ENCODE data around the gene TBC1D19. TPM values are rescaled to one million over a fixed set of nuclear protein-coding genes. Genes with fewer than 3 reads are reported as not detected.

The TBC1D19 gene
- total and polyA plus RNA-seq, 9 of the 15 experiments (the other 6 are each of a cell fraction or from before 2014, with no cell fraction given): 0.73 to 5.6 (median 3.7) TPM

GRCh38 chr4:26583865-26584652, at the start of gene TBC1D19 (continued):
- TF ChIP-seq ADNP (tag; IDR thresholded peaks at IDR 0.05) (no peak), CC2D1A (IDR thresholded peaks at IDR 0.05) (peak; percentile 59; the same call in 1 of the 2 replicates), OTX1 (CRISPR knock-in tag; IDR thresholded peaks at IDR 0.05) (peak; percentile 52; the same call in 1 of the 2 replicates), NCOA6 (IDR thresholded peaks at IDR 0.05) (no peak), PCBP2 (IDR thresholded peaks at IDR 0.05; ENCODE audit: low read depth, low read length, poor library complexity, severe bottlenecking) (no peak), ZNF780A (CRISPR knock-in tag; IDR thresholded peaks at IDR 0.05) (no peak), SMAD3 (CRISPR knock-in tag; conservative IDR thresholded peaks at IDR 0.05) (0 out of 2 replicates have a peak, but pooled peaks have one; percentile 33), ETV1 (tag; conservative IDR thresholded peaks at IDR 0.05; ENCODE audit: low read depth) (no peak), HDAC8 (tag; IDR thresholded peaks at IDR 0.05) (no peak; the same call in 1 of the 2 replicates), PKNOX1 (IDR thresholded peaks at IDR 0.05) (no peak), ZNF445 (CRISPR knock-in tag; IDR thresholded peaks at IDR 0.05; ENCODE audit: low read depth) (no peak), ZBTB1 (CRISPR knock-in tag; IDR thresholded peaks at IDR 0.05; ENCODE audit: borderline replicate concordance, low read depth) (no peak), ZNF449 (CRISPR knock-in tag; IDR thresholded peaks at IDR 0.05) (no peak)
- TF ChIP-seq, protein P1, sequence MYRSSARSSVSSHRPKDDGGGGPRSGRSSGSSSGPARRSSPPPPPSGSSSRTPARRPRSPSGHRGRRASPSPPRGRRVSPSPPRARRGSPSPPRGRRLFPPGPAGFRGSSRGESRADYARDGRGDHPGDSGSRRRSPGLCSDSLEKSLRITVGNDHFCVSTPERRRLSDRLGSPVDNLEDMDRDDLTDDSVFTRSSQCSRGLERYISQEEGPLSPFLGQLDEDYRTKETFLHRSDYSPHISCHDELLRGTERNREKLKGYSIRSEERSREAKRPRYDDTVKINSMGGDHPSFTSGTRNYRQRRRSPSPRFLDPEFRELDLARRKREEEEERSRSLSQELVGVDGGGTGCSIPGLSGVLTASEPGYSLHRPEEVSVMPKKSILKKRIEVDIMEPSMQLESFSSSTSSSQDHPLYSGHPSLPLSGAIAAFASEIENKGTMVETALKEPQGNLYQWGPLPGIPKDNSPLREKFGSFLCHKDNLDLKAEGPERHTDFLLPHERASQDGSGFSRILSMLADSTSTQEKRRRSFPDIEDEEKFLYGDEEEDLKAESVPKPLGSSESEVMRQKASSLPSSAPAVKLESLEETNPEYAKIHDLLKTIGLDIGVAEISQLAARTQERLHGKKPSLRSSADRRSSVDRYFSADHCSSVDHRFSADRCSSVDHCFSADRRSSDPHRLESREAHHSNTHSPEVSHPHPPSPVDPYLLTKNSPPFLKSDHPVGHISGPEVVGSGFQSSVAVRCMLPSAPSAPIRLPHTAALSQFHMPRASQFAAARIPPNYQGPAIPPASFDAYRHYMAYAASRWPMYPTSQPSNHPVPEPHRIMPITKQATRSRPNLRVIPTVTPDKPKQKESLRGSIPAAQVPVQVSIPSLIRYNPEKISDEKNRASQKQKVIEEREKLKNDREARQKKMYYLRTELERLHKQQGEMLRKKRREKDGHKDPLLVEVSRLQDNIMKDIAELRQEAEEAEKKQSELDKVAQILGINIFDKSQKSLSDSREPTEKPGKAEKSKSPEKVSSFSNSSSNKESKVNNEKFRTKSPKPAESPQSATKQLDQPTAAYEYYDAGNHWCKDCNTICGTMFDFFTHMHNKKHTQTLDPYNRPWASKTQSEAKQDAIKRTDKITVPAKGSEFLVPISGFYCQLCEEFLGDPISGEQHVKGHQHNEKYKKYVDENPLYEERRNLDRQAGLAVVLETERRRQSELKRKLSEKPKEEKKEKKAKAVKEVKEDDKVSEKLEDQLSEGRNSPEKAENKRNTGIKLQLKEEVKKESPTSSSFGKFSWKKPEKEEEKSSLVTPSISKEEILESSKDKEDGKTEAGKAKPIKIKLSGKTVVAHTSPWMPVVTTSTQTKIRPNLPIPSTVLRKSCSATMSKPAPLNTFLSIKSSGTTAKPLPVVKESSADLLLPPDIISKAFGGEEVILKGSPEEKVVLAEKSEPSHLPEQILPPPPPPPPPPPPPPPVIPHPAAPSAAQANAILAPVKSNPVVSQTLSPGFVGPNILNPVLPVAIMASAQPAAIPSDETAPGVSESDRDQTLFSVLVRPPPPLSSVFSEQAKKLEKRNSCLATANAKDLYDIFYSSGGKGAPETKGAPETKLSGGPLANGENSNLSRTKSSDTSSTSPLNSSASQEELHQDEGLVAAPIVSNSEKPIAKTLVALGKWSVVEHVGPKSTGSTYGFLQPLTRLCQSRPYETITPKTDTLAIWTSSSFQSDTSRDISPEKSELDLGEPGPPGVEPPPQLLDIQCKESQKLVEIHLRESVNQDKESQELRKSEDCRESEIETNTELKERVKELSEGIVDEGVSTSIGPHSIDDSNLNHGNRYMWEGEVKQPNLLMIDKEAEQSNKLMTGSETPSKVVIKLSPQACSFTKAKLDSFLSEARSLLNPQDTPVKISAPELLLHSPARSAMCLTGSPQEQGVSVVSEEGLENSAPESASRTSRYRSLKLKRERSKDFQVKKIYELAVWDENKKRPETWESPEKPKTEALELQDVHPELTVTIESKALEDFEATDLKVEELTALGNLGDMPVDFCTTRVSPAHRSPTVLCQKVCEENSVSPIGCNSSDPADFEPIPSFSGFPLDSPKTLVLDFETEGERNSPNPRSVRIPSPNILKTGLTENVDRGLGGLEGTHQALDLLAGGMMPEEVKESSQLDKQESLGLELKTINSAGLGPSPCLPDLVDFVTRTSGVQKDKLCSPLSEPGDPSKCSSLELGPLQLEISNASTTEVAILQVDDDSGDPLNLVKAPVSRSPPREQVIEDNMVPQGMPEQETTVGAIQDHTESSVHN (IDR thresholded peaks at IDR 0.05; ENCODE audit: borderline replicate concordance in 1 of 2, low read depth in 1 of 2): no peak
- TF ChIP-seq, protein P2, sequence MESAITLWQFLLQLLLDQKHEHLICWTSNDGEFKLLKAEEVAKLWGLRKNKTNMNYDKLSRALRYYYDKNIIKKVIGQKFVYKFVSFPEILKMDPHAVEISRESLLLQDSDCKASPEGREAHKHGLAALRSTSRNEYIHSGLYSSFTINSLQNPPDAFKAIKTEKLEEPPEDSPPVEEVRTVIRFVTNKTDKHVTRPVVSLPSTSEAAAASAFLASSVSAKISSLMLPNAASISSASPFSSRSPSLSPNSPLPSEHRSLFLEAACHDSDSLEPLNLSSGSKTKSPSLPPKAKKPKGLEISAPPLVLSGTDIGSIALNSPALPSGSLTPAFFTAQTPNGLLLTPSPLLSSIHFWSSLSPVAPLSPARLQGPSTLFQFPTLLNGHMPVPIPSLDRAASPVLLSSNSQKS (CRISPR knock-in tag; IDR thresholded peaks at IDR 0.05): no peak
